ENCODE results near the gene TGFBR1. TPM values are rescaled to one million over a fixed set of nuclear protein-coding genes. Genes with fewer than 3 reads are reported as not detected.
"Not testable (repeated sequence)": the region's sequence is repeated elsewhere in the genome, so short reads cannot be mapped to it uniquely, and the experiment has no call there.

Gene TGFBR1
- total RNA-seq, 2 experiments from 2014 or later = 25.4 to 26.3 TPM

DNA sequence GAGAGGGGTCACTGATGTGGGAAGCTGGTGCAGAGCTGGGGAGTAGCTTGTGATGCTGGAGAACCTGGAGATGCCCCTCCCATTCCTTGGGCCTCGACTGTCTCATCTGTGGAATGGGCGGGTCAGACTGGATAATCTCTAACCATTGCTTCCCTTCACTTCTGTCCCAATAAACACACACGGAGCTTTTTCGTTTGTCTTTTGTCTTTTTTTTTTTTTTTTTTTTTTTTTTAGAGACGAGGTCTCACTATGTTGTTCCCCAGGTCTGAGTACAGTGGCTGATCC is 80.4 kb downstream of the TGFBR1 start:
- no peak overlapping the region for H3K4me3 Mint-ChIP-seq
- H3K9me3 Mint-ChIP-seq = no peaks in the 10 kb centered on the region
- no peaks in the 10 kb centered on the region for H3K36me3 Mint-ChIP-seq
- POLR2A ChIA-PET = no interaction called here
- no peaks in the 10 kb centered on the region for H3K27me3 Mint-ChIP-seq
- CTCF ChIA-PET = interaction anchor here (0.6 to 5.1 kb wide), 32 partner anchors 9 to 1138 kb away, joined by 3 to 35 read pairs (median 4); partner anchors contain the start of genes ALG2 and SEC61B
- intact Hi-C loops (cut with micrococcal nuclease) = loop anchor here (2.0 to 10.0 kb wide), 6 partner anchors 22 to 1410 kb away; partner anchors contain the start of gene SEC61B
- H3K4me1 Mint-ChIP-seq (ENCODE audit: low read depth) = peaks cover 29% of the 10 kb centered on the region
- no peak overlapping the region for H3K27ac Mint-ChIP-seq
- no peak for DNase-seq

DNA sequence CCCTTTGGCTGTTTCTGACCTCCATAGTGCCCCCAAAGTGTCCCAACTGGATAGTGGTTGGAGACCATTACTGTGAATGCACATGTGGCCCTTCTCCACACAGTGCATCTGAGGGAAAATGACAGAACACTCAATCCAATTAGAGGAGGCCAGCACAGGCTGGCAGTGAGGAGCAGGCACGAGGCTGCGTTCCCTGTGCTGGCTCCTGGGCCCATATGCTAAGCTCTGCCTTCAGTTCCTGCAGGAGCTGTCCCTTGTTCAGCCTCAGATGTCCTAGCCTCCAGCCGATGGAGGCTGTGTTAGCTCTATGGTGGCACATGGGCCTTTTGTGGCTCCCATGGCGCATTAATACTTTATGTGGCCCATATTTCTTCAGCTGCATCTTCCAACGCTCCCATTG is 81.0 kb downstream of the TGFBR1 start:
- H3K9me3 Mint-ChIP-seq = no peaks in the 10 kb centered on the region
- no peaks in the 10 kb centered on the region for H3K27me3 Mint-ChIP-seq
- no peak for DNase-seq
- no peak overlapping the region for H3K4me3 Mint-ChIP-seq
- H3K4me1 Mint-ChIP-seq (ENCODE audit: low read depth) = peaks cover 23% of the 10 kb centered on the region
- no peaks in the 10 kb centered on the region for H3K36me3 Mint-ChIP-seq
- H3K27ac Mint-ChIP-seq = no peak overlapping the region
- ChIA-PET POLR2A (no interaction called here), CTCF (interaction anchor here (0.6 to 5.1 kb wide), 13 partner anchors 8 to 825 kb away, joined by 3 to 35 read pairs (median 8); partner anchors contain the start of genes ALG2 and SEC61B)
- intact Hi-C loops (cut with micrococcal nuclease) = loop anchor here (2.0 to 10.0 kb wide), 6 partner anchors 23 to 1409 kb away; partner anchors contain the start of gene SEC61B

DNA sequence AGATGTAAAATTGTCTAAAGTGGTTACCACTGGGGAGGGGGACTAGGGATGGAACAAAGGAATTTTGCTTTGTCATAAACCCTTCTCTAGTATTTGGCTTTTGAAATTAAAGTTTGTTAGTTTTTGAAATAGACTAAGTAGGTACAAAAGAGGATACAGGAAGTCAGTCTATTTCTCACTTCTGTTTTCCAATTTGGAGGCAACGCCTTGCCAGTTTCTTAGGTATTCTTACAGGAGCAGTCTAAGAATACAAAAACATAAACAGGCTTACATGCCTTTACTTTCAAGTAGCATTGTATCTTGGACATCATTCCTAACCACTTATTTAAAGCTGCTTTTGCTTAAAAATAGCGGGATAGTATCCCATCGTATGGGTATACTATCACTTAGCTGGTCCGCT is 82.4 kb downstream of the TGFBR1 start:
- intact Hi-C loops (cut with micrococcal nuclease) = loop anchor here (10.0 kb wide), 4 partner anchors 1027 to 1407 kb away; no protein-coding TSS in a partner anchor
- Mint-ChIP-seq H3K27ac (no peak overlapping the region), H3K36me3 (no peaks in the 10 kb centered on the region), H3K4me1 (ENCODE audit: low read depth) (peaks cover 11% of the 10 kb centered on the region), H3K4me3 (no peak overlapping the region), H3K9me3 (no peaks in the 10 kb centered on the region), H3K27me3 (no peaks in the 10 kb centered on the region)
- ChIA-PET POLR2A (no interaction called here), CTCF (interaction anchor here (0.9 kb wide), 2 partner anchors 9 to 44 kb away, joined by 4 to 5 read pairs; no protein-coding TSS in a partner anchor)
- no peak for DNase-seq

DNA sequence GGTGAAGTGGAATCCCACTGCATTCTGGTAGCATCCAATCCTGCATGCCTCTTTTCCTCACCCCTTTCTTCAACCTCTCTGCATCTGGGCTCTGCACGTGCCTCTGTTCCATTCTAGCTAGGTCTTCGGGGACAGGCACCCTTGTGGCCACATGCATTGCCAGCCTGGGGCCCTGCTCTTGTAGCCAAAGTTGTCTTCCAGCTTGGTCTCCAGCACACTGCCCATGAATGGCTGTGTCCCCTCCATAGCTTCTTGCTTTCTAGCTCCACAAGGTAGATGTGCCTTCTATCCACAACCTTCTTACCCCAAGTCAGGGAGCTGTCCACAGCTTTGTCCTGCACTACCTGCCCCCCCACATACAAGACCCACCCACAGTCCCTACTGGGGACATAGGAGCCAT is 84.3 kb downstream of the TGFBR1 start:
- Mint-ChIP-seq H3K36me3 (no peaks in the 10 kb centered on the region), H3K27ac (no peak overlapping the region), H3K27me3 (no peaks in the 10 kb centered on the region), H3K4me1 (ENCODE audit: low read depth) (peaks cover 3% of the 10 kb centered on the region), H3K9me3 (no peaks in the 10 kb centered on the region), H3K4me3 (no peak overlapping the region)
- POLR2A ChIA-PET = interaction anchor here (1.9 kb wide), 1 partner anchor 8 kb away, joined by 4 read pairs; no protein-coding TSS in a partner anchor
- CTCF ChIA-PET = no interaction called here
- DNase-seq = no peak
- intact Hi-C loops (cut with micrococcal nuclease) = loop anchor here (10.0 kb wide), 4 partner anchors 1026 to 1406 kb away; no protein-coding TSS in a partner anchor

DNA sequence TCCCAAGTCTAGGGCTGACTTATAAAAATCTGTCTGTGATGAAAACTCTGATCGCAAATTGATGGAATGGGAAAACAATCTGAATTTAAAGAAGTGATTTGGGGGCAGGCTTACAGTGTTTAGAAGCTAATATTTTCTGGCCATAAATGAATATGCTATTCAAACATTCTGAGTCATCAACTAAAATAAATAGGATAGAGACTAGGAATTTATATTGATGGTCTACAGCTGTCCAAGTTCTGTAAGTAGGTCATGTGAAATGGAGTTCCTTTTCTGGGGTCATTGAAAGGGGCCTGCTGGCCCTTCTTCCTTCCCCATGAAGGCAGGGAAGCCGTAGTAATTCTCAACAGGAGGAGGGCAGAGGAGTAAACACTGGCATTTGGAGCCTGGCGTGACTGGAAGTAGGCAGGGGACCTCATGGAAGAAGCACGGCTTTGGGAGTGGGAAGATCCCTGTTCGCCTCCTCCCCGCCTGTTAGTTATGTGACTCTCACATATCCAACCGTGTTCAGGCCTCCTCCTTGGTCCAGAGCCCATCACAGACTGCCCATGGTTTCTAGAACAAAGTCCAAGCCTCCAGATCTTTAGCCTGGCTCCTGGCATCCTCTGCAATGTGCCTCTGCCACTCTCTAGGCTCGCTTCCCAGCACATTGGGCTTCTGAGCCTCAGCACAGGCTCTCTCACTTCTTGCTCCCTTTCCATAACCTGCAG is 85.1 kb downstream of the TGFBR1 start:
- DNase-seq = no peak
- intact Hi-C loops (cut with micrococcal nuclease) = loop anchor here (10.0 kb wide), 4 partner anchors 1025 to 1405 kb away; no protein-coding TSS in a partner anchor
- POLR2A ChIA-PET = no interaction called here
- Mint-ChIP-seq H3K27me3 (no peaks in the 10 kb centered on the region), H3K4me3 (no peak overlapping the region), H3K27ac (no peak overlapping the region), H3K4me1 (ENCODE audit: low read depth) (no peaks in the 10 kb centered on the region), H3K36me3 (no peaks in the 10 kb centered on the region), H3K9me3 (no peaks in the 10 kb centered on the region)
- CTCF ChIA-PET = interaction anchor here (1.0 kb wide), 1 partner anchor 42 kb away, joined by 3 read pairs; no protein-coding TSS in a partner anchor

DNA sequence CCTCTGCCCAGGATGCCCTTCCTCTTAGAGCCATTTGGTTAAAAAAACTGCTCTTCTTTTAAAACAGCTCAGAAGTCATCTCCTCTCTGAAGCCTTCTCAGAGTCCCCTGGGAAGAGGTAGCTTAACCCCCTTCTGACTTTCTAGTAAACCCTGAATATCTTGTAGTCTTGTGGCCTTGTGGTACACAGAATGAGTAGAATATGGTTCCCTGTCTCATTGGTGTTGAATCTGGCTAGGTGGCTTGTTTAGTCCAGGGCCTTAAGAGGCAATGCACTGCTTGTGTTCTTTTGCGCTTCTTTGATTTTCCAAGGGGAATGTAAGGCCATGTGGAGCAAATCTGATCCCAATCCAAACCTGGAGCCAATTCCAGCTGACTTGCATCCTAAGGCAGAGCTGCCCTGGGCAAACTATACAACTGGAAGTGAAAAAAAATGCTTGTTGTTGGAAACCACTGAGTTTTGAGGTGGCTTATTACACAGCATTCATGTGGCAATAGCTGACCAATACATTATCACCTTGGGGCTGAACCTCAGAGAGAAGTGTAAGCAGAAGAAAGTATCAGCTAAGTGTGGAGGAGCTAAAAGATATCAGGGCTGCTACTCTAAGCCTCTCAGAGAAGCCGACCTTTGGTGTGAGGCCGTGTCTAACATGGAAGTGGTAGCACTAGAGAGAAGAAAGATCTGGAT is 85.8 kb downstream of the TGFBR1 start:
- DNase-seq = no peak
- Mint-ChIP-seq H3K36me3 (no peaks in the 10 kb centered on the region), H3K27me3 (no peaks in the 10 kb centered on the region), H3K4me1 (ENCODE audit: low read depth) (no peaks in the 10 kb centered on the region), H3K27ac (no peak overlapping the region), H3K9me3 (no peaks in the 10 kb centered on the region), H3K4me3 (no peak overlapping the region)
- intact Hi-C loops (cut with micrococcal nuclease) = no loop called here
- POLR2A ChIA-PET = no interaction called here
- CTCF ChIA-PET = interaction anchor here (1.0 to 1.5 kb wide), 2 partner anchors 41 to 50 kb away, joined by 3 read pairs; no protein-coding TSS in a partner anchor

DNA sequence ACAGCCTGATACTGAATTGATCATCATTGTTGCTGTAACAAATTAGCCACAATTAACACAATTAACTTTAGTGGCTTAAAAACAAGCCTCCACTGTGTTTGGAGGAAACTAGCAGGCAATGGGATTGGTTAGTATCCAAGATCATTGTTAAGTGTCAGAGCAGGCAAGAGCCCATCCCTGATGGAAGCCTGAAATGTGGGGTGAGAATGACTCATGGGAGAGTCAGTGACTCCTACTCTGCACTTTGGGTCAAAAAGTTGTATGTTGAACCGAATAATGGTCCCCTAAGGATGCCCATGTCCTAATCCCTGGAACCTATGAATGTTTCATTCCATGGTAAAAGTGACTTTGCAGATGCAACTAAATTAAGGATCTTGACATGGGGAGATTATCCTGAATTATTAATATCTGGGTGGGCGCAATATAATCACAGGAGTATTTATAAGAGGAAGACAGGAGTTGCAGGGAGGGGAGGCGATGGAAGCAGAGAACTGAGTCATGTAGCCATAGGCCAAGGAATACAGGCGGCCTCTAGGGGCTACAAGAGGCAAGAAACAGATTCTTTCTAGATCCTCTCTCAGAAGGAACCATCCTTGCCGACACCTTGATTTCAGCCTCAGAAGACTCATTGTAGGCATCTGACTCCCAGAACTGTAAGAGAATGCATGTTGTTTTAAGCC is 88.0 kb downstream of the TGFBR1 start:
- Mint-ChIP-seq H3K4me3 (no peak overlapping the region), H3K36me3 (no peaks in the 10 kb centered on the region), H3K27me3 (no peaks in the 10 kb centered on the region), H3K4me1 (ENCODE audit: low read depth) (no peaks in the 10 kb centered on the region), H3K9me3 (no peaks in the 10 kb centered on the region), H3K27ac (no peak overlapping the region)
- ChIA-PET POLR2A (no interaction called here), CTCF (interaction anchor here (2.6 kb wide), 1 partner anchor 8 kb away, joined by 8 read pairs; no protein-coding TSS in a partner anchor)
- no peak for DNase-seq
- intact Hi-C loops (cut with micrococcal nuclease) = no loop called here

DNA sequence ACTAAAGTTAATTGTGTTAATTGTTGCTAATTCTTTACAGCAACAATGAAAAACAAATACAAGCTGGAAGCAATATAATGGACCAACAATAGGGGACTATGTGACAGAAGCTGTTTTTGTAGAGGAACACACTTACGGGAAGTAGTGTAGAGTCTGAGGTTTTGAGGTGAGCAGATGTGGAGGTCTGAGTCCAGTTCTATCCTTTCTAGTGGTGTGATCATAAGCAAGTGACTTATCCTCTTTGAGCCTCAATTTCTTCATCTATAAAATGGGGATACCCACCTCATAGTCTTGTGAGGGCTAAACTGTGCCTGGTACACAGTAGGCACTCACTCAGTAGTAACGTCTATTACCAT is 88.5 kb downstream of the TGFBR1 start:
- no peak overlapping the region for H3K4me3 Mint-ChIP-seq

DNA sequence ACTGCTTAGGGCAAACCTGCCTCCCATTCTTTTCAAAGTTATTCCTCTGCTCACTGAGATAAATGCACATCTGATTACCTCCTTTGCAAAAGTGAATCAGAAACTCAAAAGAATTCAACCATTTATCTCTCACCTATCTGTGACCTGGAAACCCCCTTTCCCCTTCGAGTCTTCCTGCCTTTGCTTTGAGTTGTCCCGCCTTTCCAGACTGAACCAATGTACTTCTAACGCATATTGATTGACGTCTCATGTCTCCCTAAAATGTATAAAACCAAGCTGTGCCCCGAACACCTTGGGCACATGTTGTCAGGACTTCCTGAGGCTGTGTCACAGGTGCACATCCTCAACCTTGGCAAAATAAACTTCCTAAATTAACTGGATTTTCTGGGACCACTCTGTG is 91.6 kb downstream of the TGFBR1 start:
- intact Hi-C loops (cut with micrococcal nuclease); H3K27ac Mint-ChIP-seq; H3K36me3 Mint-ChIP-seq; H3K27me3 Mint-ChIP-seq; H3K4me3 Mint-ChIP-seq; H3K9me3 Mint-ChIP-seq; DNase-seq; H3K4me1 Mint-ChIP-seq (ENCODE audit: low read depth): not testable (repeated sequence)
- POLR2A ChIA-PET = interaction anchor here (1.5 kb wide), 1 partner anchor 8 kb away, joined by 4 read pairs; no protein-coding TSS in a partner anchor
- CTCF ChIA-PET = interaction anchor here (1.5 to 2.3 kb wide), 2 partner anchors 12 to 35 kb away, joined by 3 to 13 read pairs; no protein-coding TSS in a partner anchor

More for the DNA sequence above, 88.5 kb downstream of the TGFBR1 start:
- ChIA-PET CTCF (interaction anchor here (2.6 kb wide), 1 partner anchor 9 kb away, joined by 8 read pairs; no protein-coding TSS in a partner anchor), POLR2A (no interaction called here)
- no peak for DNase-seq
- intact Hi-C loops (cut with micrococcal nuclease) = no loop called here
- no peaks in the 10 kb centered on the region for H3K4me1 Mint-ChIP-seq (ENCODE audit: low read depth)
- no peaks in the 10 kb centered on the region for H3K36me3 Mint-ChIP-seq
- H3K9me3 Mint-ChIP-seq = no peaks in the 10 kb centered on the region
- H3K27me3 Mint-ChIP-seq = no peaks in the 10 kb centered on the region
- H3K27ac Mint-ChIP-seq = no peak overlapping the region

DNA sequence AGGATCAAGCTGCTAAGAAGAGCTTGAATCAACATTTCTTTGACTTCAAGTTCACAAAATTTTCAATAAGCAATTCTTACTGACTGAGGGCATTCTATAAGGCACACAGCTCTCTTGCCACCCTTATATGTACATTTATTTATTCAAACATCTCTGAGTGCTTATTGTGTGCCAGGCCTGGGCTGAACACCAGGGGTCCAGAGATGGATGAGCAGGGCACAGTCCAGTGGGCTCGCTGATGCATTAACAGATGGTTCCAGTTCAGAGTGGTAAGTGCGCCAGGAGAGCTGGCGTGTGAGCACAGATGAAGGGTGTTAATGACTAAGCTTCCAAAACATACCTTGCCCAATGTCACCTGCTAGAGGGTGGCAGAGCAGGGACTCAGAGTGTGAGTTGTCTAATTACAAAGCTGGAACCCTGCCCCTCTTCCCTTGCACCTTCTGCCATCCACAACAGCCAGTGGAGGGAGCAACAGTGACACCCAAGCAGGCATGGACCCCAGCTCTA is 92.3 kb downstream of the TGFBR1 start:
- no peaks in the 10 kb centered on the region for H3K9me3 Mint-ChIP-seq
- no peak overlapping the region for H3K27ac Mint-ChIP-seq
- no peaks in the 10 kb centered on the region for H3K36me3 Mint-ChIP-seq
- no peak for DNase-seq
- intact Hi-C loops (cut with micrococcal nuclease) = no loop called here
- POLR2A ChIA-PET = interaction anchor here (1.5 kb wide), 1 partner anchor 9 kb away, joined by 4 read pairs; no protein-coding TSS in a partner anchor
- no peaks in the 10 kb centered on the region for H3K4me1 Mint-ChIP-seq (ENCODE audit: low read depth)
- H3K4me3 Mint-ChIP-seq = no peak overlapping the region
- no peaks in the 10 kb centered on the region for H3K27me3 Mint-ChIP-seq
- CTCF ChIA-PET = interaction anchor here (1.5 to 2.3 kb wide), 2 partner anchors 12 to 34 kb away, joined by 3 to 13 read pairs; no protein-coding TSS in a partner anchor

DNA sequence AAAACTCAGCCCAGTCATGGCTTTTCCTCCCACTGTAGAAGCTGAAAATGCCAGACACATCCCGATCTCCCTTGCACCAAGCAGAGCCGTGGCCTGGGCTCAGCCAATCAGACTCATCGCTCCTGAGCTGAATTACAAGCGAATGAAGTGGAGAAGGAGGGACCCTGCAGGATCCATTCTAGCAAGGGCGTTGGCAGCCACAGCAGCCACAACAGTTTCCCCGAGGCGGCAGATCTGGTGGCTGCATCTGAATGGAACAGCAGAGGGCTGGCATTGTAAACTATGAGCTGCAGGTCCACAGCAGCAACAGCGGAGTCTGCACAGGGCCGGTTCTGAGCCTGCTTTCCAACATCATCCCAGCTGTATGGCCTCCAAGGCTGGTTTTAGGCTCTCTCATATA is 93.1 kb downstream of the TGFBR1 start:
- POLR2A ChIA-PET = interaction anchor here (1.5 kb wide), 1 partner anchor 9 kb away, joined by 4 read pairs; no protein-coding TSS in a partner anchor
- intact Hi-C loops (cut with micrococcal nuclease) = no loop called here
- DNase-seq = no peak
- CTCF ChIA-PET = interaction anchor here (2.3 kb wide), 1 partner anchor 13 kb away, joined by 13 read pairs; no protein-coding TSS in a partner anchor
- Mint-ChIP-seq H3K27ac (no peak overlapping the region), H3K9me3 (no peaks in the 10 kb centered on the region), H3K4me3 (no peak overlapping the region), H3K36me3 (no peaks in the 10 kb centered on the region), H3K27me3 (no peaks in the 10 kb centered on the region), H3K4me1 (ENCODE audit: low read depth) (no peaks in the 10 kb centered on the region)

Data from activated CD4-positive, alpha-beta memory T cell treated with anti-CD3 and anti-CD28 coated beads for 36 hours (primary cell).